NCI-H2029 (cell line): ENCODE data around the gene ITGB2.
A peak's percentile ranks its signal among the peaks of the same experiment; 100 is the strongest.
"Not testable (repeated sequence)": the region's sequence is repeated elsewhere in the genome, so short reads cannot be mapped to it uniquely, and the experiment has no call there.

Experiments
- DNase-seq: peaks from one replicate; lab custom pipeline; 2025; lab: John Stamatoyannopoulos, UW

ITGB2 gene

DNA sequence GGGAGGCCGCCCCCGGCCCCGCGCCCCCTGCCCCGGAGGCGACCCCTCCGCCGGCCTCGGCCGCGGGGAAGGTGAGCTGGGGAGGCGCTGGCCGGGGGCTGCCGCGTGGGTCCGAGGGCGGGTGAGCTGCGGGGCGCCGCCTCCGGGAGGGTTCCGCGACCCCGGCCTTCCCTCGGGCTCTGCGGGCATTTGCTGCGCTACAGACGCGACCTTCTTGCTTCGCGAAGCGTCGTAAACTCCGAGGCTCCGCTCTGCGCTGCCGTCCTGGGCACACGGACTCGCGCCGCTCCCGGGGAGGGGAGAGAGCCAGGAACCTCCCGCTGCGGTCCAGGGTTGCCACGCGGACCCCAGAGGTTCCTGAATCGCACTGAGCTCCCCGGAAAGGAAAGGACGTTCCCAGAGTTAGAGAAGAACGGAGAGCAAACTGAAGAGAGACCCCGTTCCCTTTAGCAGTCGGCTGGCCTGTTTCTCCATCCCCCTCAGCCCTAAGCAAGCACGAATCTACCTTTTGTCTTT, 19.5 kb upstream of the ITGB2 start:
- no peak for DNase-seq

DNA sequence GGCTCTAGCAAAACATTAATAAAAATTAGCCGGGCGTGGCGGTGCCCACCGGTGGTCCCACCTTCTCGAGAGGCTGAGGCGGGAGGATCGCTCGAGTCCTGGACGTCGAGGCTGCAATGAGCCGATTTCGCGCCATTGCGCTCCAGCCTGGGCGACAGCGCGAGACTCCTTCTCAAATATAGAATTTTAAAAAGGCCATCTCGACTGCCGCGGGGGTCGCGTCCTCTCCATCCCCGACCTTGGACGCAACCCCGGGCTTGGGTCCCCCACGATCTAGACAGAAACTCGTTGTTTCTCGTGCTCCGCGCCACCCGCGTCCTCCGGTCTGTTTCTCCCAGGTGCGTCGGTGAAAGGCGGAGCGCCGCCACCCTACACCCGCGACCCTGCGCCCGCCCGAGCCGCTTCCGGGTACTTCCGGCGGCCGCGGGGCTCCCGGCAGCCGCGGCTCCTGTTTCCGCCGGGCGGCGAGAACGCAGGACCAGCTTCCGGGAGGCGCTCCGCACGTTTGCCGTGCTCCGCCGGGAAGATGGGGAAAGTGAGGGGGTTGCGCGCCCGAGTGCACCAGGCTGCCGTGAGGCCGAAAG, 18.9 kb upstream of the ITGB2 start, which contains the start of gene SLX9:
Gene SLX9, plus strand, starts transcription at position 498 of the 584 bp plus-strand sequence. Its CDS starts 29 bp downstream, at position 527.
- peak; percentile 75 for DNase-seq

DNA sequence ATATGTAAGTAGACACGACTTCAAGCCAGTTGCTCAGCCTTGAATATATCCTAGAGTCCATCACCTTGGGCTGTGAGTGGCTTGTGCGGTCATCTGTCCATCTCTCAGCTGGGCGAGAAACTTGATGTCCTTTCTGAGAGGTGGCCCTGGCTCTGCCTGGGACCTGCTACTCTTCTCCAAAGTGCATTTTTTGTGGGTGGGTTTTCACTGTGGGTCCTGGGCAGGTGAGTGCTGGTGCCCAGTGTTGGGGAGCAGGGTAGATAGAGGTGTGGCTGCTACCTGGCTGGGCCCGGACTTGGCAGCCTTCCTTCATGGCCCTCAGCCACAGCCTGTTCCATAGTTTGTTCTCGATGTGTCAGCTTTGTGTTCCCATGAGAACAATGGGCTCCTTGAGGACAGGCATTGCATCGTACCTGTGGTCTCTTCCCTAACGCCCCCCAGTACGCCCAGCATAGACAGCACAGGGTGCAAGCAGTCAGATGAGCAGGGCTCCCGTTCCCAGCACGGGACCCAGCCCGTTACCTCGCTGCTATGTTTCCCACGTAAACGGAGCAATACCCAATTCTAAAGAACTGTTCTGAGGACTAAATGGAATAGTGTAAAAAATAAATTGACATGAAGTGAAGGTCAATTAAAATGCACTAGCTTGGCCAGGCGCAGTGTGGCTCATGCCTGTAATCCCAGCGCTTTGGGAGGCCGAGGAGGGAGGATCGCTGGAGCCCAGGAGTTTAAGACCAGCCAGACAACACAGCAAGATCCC, 18.3 kb upstream of the ITGB2 start:
- DNase-seq: no peak

DNA sequence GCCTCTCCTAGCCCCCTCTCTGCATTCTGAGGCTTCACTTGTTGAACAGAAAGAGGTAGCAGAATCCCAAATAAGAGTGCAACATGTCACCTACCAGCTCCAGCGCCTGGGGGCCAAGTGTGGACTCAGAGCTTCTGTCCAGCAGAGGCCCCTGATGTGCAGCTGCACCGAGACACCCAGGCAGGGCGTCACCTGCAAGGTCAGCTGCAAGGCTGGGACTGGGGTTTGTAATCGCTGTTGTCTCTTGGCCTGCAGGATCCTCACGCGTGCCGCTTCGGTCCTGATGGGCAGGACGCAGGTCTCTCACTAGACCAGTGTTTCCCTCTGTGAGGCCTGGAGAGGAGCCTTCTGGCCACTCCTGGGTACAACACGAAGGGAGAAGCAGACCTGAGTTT, 14.8 kb upstream of the ITGB2 start:
- DNase-seq: no peak

DNA sequence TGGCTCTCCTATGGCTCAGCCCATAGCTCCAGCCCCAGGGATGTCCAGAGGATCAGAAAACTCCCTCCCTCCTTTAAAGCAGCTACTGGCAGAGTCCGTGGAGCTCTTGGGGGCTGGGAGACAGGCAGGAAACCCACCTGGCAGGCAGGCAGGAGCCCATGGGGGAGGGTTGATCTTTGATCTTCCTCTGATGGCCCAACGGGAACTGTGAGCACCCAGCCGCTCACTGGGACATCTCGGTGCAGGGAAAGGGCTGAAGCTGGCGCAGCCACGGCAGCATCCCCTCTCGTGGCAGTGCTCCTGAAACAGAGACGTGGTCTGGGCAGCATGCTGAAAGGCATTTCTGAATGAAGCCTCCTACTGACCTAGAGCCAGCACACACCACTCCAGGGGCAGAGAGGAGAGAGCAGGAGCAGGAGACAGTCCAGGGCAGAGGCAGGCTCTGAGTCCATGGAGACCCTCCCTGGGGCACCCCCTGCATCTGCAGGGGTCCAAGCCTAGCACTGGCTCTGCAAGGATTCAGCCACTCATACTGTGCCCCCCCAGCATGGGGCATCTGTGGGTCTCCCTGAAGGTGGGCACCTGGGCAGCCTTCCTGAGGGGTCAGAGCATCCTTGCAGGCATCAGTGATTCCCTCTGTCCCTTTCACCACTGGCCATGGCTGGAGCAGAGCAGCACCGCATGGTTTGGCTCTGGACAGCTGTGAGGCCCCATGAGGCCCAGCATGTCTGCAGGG, 14.3 kb upstream of the ITGB2 start:
- no peak for DNase-seq

DNA sequence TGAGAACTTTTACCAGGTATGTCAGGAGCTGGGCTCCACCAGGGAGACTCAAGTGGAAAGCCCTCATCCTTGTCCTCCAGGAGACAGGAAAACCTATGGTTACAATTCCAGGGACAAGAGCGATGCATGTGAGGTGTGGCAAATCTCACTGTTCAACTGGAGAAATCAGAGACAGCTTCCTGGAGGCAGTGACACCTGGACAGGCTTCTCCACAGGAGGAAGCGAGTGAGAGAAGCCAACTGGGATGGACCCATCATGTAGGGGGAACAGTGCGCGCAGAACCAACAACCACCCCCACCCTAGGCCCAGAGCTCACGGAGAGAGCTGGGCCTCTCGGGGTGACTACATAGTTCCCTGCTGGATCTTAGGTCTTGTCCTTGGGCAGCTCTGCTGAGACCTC, 13.6 kb upstream of the ITGB2 start:
- no peak for DNase-seq

DNA sequence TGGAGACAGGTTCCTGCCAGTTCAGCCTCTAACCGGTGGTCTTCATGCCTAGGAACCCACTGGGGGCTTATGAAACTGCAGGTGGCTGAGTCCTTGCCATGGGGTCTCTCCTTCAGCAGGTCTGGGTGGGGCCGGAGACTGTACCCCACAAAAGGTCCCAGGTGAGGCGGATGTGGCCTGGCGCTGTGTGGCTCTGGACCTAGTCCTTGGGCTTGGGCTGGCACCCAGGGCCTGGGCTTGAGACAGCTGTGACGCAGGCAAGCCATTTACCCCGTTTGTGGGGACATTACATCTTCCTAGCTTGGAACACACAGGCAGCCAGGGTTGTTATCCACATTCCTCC, 13.2 kb upstream of the ITGB2 start:
- DNase-seq: no peak

DNA sequence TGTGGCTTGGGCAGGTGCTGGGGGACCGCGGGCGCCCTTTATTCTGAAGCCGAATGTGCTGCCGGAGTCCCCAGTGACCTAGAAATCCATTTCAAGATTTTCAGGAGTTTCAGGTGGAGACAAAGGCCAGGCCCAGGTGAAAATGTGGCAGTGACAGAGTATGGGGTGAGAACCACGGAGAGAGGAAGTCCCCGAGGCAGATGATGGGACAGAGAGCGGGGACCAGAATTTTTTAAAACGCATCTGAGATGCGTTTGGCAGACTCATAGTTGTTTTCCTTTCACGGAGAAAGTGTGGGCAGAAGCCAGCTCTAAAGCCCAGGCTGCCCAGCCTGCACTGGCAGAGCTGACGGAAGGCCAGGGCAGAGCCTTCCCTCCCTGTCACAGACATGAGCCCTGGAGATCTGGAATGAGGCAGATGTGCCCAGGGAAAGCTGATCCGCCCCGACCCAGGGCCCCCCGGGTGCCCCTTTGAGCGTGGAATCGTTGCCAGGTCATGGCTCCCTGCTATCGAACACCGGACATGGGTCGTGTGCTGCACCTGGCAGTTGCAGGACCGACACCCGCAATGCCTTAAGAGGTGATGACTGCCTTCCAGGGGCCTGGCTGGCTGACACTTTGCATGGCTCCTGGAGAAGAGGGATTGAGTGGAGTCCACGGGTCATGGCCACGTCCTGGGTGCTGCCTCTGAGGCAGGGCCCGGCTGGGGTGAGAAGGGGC, 12.7 kb upstream of the ITGB2 start:
- no peak for DNase-seq

DNA sequence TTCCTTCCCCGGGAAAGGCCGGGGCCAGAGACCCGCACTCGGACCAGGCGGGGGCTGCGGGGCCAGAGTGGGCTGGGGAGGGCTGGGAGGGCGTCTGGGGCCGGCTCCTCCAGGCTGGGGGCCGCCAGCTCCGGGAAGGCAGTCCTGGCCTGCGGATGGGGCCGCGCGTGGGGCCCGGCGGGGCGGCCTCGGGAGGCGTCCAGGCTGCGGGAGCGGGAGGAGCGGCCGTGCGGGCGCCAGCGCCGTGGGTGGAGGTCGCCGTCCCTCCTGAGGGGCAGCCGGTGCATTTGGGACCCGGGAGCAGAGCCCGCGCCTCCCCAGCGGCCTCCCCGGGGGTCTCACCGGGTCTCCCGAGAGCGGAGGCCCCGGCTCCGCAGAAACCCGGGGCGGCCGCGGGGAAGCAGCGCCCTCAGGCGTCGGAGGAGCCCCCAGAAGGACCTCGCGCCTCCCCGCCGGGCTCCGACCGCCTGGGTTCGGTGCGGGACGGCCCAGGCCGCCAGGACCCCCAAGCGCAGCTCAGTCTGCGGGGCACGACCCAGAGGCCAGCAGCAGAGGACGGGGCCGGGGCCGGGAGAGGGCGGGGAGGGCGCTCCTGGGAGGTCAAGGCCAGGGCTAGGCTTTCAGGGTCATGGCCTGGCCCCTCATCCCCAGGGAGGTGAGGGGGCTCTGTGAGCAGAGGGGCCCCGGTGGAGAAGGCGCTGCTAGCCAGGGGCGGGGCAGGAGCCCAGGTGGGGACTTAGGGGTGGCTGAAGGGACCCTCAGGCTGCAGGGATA, 11.9 kb upstream of the ITGB2 start:
- no peak for DNase-seq

DNA sequence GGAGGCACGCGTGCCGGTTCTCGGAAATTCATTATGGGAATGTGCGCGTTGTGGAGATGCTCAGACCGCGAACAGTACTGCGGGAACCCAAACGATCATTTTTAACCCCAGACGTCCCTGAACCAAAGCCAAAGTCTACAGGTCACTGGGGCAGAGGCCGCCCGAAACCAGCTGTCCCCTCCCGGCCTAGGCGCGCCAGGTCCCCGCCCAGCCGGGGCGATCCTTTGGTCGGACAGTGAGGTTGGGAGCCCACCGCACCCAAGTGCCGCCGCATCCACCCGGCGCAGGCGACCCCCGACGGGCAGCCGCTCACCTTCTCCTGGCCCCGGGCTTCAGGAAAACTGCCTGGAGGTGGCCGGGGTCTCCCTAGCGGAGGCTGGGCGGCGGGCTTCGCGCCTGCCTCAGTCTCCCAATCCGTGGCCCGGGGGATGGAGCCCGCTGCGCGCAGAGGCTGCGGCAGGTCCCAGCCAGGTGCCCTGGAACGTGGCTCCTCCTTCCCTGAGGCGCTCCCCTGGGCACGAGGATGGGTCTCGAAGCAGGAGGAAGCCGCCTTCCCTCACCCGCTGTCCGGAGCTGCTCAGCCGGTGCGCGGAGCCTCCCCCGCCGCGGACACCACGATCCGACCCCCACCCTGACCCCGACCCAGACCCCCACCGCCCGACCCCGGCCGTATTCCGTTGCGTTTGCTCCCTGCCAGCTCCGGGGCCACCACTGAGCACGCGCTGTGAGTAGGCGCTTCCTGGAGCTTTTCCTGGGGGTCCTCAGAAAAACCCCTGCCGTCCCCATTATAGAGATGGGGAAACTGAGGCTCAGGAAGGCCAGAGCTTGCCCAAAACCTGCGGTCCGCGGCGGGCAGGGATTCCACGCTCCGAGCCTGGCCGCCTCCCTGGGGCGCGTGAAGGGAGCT, 11.1 kb upstream of the ITGB2 start:
- no peak for DNase-seq

DNA sequence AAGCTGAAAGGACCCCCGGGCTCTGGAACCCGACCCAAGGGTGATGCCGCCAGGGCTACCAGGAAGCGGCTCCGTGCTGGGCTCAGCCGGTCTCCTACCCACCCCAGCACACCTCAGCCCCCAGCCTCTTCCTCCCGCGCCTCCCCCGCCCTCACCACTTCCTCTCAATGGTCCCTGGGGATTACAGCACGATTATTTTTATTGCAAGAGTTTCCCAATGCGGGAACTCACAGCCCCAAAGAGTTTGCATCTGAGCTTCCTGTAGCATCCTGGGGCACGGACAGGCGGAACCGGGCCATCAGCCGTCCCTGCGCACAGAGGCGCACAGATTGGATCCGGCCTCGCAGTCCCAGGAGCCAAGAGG, 10.4 kb upstream of the ITGB2 start:
- no peak for DNase-seq

DNA sequence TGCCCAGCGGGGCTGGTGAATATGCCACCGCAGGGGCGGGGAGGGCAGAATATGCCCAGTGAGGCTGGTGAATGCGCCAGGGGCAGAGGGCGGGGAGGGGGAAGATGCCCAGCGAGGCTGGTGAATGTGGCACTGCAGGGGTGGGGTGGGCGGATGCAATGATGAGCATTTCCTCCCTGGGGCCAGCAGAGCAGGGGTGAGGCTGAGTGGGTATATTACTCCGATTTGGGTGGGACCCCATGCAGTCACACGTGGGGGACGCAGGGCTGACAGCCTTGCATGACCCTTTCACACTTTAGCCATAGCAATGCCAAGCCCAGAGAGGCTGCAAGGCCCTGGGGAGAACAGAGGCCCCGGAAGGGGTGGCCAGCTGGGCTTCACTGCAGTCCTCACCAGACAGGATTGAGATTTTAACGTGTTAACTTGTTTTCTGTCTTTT, 9.9 kb upstream of the ITGB2 start:
- DNase-seq: no peak

DNA sequence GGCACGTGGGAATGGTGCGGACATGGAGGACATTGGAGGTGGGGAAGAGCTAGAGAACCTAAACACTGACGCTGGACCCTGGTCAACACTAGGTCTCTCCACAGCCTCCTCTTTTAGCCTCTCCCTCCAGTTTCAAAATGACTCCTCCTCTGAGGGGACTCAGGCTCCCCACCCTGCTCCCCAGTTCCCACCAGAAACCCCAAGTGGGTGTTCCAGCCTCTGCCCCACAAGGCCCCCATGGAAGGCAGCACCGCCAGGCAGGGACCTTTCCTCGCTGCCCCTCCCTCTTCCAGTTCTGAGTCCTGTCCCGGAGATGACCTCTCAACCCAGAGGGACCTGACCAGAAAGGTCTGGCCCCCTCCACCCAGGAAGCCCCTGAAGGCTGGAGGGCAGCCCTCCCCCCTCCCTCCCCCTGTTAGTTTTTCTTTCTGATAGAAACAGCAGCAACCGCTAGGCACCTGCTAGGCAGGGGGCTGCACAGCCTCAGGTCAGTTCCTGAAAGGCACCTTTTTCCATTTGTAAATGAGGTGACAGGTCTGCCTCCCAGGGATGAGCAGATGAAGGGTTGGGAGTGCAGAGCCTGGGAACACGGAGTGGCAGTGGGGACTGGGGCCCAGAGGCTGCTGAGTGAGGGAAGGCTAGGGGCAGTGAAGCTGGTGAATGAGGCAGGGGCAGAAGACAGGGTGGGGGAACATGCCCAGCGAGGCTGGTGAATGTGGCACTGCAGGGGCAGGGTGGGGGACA, 9.3 kb upstream of the ITGB2 start:
- no peak for DNase-seq

DNA sequence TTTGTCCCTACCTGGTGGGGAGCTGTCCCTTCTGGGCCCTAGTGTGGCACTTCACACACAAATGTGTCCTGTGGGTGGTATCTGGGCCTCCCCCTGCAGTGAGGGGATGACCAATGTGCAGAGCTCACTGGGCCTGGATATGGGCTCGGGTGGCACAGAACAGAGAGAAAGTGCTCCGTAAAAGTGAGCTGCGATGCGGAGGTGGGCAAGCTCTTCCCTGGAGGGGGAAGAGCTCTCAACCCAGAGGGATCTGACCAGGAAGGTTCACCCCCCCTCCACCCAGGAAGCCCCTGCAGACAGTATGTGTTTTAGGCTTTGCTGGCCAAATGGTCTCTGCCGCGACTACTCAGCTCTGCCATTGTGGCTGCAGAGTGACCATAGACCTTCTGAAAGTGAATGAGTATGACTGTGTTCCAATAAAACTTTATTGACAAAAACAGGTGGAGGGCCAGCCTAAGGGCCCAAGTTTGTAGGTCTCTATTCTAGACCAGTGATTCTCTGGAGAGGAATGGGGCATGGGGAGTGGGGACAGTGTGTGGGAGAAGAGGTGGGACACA, 8.6 kb upstream of the ITGB2 start:
- DNase-seq: no peak

DNA sequence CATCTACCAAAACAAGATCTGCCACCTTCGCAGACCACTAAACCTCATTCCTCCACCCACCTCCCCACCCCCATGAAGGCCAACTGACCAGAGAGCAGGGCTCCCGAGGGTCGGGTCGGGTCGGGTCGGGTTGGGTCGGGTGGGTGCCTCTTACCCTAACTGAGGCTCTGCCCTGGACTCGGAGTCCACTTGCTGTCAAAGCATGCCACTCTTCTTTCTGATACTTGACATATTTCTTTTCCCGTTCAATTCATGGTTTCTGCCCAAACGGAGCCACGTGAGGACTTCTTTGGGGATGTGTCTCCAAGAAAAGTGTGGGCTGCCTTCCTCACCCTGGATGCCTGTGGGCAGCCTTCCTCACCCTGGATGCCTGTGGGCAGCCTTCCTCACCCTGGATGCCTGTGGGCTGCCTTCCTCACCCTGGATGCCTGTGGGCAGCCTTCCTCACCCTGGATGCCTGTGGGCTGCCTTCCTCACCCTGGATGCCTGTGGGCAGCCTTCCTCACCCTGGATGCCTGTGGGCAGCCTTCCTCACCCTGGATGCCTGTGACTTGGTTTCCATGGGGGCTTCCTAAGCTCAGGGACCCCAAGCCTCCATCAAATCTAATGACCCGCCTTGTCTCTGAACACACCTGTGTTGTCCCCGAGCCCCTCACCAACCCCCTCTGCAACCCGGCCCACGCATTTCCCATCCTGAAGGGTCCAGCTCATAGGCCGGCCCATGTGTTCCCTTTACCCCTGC, 8.0 kb upstream of the ITGB2 start:
- not testable (repeated sequence) for DNase-seq

DNA sequence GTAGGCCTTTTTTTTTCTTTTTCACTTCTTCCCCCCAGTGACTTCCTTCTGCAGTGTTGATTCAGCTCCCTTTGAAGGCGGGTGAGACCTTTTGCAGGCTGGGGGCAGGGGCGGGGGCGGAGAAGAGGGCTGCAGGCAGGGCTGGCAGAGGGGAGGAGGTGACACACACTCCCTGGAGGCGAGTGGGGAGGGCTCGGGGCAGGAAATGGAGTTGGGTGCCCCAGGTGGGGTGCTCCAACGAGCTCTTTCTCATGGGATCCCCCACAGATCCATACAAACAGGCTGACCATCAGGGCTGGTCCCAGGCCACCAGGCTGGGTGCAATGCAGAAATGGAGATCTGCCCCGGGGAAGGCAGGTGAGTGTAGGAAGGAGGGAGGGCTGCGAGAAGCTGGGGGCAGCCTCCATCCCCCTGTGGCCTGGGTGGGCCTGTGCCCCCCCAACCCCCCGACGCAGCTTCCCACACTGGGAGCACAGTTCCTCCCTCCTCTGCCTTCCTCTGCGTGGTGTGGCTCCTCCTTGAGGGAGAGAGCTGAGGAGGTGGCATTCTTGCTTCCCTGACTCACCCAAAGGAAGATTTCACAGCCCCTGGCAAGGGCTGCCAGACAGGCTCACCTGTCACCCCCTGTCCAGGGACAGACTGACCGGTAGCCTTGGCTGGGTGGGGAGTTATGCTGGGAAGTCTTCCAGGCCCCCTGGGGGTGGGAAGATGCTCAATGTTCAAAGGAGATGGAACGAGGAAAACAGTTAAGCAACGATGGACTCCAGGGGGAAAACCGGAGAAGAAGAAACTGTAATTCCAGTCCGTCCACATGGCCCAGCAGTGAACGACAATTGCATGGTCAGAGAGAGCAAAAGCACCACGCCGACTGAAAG, 7.1 kb upstream of the ITGB2 start:
- DNase-seq: no peak

DNA sequence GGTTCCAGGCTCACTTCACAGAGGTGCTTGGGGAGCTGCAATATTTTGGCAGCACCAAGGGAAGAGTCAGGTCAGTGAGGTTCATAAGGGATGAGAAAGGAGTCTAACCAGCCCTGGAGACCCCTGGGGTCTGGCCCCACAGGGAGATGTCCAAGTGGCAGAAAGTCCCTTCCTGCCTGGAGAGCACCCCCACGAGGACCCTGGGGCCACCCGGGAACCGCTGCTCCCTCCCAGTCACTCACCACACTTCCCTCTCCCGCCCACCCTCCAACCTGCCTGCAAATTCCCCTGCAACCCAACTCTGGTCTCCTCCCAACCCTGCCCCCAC, 6.5 kb upstream of the ITGB2 start:
- no peak for DNase-seq
